ENCODE results near the gene PARVB. TPM values are rescaled to one million over a fixed set of nuclear protein-coding genes. Genes with fewer than 3 reads are reported as not detected.
A peak's percentile ranks its signal among the peaks of the same experiment; 100 is the strongest.

The PARVB gene
- total RNA-seq, 2 donors from 2014 or later, result 7.8 to 13.5 TPM

DNA sequence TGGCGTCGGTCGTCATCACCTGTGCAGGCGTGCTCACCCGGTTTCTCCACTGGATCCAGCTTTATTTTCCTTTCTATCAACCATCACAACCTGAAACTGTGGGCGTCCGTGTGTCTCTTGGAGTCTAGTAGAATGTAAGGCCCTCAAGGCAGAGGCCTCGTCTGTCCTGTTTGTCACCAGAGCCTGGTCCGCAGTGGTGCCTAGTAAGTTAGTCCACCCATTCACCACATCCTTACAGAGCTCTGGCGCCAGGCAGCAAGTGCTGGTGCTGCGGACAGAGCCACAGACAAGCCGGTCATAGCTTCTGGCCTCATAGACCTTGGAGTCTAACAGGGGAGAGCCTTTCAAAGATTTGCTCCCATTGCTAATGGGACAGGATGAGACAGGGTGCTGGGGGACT is 92.2 kb downstream of the PARVB start:
- intact Hi-C loops (cut with DNase I, micrococcal nuclease), result no loop called here
- no peak for DNase-seq
- no peak for ATAC-seq

DNA sequence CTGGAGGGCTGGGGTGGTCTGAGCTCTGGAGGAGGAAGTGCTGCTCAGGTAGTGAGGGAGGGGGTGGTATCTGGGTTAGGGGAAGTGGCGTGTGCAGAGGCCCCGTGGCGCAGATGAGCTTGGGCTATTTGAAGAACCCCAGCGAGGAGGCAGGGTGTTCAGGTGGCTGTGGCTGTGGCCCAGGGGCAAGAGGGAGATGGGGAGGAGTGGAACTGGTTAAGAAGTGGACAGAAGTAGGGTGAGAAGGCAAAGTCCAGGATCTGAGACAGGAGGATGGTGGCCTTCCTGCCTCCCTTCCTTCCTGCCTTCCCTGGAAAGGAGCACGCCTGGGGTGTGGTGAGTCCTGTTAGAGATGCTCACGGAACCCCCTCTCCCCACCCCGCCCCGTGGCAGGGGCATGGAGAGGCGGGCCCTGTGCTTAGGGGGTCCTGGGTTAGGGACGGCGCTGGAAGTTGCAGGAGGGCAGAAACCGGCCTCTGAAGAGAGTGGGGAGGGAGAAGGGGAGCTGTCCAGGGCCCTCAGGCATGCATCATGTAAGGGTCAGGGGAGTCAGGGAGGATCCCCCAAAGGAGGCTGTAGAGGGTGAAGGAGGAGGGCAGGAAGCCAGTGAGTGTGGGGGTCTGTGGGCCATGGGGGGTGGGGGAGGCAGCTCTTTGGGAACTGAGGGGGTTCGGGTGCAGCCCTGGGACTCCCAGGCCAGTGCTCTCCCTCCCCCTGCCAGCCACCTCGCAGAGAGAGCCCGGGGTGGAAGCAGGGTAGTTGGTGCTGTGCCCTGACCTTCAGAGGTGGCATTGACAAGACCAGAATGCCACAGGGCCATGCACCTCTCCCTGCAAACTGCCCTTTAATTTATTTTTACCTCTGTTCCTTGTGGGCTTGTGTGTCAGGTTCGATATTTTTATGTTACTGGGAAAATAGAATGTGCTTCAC is 92.9 kb downstream of the PARVB start:
- ATAC-seq (no peak), DNase-seq (no peak)
- intact Hi-C loops (cut with DNase I, micrococcal nuclease), result no loop called here

GRCh38 chr22:44117746-44118145 is 93.6 kb downstream of the PARVB start:
- DNase-seq, result no peak
- no peak for ATAC-seq
- intact Hi-C loops (cut with DNase I, micrococcal nuclease), result no loop called here

DNA sequence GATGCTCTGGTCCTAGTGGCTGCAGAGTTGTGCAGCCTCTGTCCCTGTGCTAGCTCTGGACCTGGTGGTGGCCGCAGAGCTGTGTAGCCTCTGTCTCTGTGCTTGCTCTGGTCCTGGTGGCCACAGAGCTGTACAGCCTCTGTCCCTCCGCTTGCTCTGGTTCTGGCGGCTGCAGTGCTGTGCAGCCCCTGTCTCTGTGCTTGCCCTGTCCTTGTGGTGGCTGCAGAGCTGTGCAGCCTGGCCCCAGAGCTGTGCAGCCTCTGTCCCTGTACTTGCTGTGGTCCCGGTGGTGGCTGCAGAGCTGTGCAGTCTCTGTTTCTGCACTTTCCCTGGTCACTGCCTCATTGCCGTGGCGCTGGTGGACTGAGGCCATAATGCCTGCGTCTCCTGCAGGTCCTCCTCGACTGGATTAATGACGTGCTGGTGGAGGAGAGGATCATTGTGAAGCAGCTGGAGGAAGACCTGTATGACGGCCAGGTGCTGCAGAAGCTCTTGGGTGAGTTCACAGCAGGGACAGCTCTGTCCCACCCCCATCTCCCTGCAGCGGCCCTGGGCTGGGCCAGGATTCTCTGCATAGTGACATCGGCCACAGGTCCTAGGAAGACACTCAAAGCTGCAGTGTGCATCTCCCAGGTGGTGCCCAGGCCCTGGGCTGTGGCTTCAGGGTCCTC is 94.7 kb downstream of the PARVB start:
- DNase-seq (no peak), ATAC-seq (no peak)
- intact Hi-C loops (cut with DNase I, micrococcal nuclease), result no loop called here

DNA sequence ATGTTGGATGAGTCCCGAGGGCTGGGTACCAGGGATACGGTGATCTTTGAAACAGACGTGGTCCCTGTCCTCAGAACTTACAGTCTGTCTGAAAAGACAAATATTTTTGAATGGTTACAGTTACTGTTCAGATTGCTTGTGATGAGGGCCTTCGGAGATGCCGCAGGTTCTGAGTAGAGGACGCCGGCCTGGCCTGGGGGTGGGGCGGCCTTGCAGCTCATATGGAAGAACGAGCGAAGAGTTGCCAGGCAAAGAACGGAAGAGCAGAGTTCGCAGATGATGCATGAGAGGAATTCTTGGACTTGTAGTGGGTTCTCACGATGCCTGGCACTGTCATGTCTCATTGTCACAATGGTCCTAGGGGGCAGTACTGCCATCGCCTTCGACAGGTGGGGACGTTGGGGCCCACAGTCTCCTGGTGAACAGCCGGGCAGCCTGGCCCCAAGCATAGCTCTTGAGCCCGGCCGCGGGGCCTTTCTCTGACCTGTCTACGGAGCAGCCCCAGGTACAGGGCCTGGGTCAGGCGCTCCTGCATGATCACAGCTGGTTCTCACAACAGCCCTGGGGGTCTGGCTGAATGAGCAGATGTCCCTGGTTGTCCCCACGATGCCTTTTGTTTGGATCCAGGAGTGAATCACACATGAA is 95.7 kb downstream of the PARVB start:
- DNase-seq (no peak), ATAC-seq (no peak)
- intact Hi-C loops (cut with DNase I, micrococcal nuclease), result no loop called here

GRCh38 chr22:44120314-44120704 is 96.2 kb downstream of the PARVB start:
- no peak for ATAC-seq

DNA sequence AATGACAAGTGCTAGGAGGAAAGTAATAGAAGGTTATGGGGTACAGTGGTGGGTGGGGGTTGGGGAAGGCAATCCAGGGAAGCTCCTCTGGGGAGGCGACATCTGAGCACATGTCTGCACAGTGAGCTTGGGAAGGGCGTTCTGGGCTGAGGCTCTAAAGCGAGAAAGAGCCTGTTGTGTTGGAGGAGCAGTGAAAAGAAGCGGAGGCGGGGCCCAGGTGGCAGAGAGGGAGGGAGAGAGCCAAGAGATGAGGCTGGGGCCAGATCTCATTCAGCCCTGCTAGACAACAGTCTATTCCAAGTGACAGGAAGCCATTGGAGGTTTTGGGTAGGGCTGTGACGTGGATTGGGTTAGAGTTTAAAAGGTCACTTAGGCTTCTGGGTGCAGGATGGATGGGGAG is 101.3 kb downstream of the PARVB start:
- no peak for ATAC-seq
- no peak for DNase-seq
- intact Hi-C loops (cut with DNase I, micrococcal nuclease), result no loop called here

More at GRCh38 chr22:44120314-44120704, 96.2 kb downstream of the PARVB start:
- intact Hi-C loops (cut with DNase I, micrococcal nuclease), result no loop called here
- no peak for DNase-seq

- DNase-seq (no peak), ATAC-seq (no peak)
- intact Hi-C loops (cut with DNase I, micrococcal nuclease), result no loop called here
Measured at GRCh38 chr22:44126807-44127206, 102.7 kb downstream of the PARVB start.

DNA sequence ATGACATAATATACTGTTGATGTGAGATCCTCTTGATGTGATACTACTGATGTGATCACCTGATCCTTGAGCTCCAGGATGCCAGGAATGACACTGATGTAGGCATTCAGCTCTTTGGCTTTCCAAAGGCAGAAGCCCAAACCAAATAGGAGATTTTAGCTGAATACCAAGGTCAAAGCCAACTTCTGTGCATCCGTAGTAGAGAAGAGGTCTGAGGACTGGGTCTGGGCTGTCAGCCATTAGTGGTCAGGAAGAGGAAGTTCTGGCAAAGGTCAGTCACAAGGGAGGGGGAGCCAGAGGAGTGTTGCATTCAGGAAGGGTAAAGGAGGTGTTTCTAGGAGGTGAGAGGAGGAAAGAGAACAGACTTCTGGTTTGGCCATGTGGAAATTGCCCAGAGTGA is 103.3 kb downstream of the PARVB start:
- no peak for ATAC-seq
- no peak for DNase-seq
- intact Hi-C loops (cut with DNase I, micrococcal nuclease), result no loop called here

DNA sequence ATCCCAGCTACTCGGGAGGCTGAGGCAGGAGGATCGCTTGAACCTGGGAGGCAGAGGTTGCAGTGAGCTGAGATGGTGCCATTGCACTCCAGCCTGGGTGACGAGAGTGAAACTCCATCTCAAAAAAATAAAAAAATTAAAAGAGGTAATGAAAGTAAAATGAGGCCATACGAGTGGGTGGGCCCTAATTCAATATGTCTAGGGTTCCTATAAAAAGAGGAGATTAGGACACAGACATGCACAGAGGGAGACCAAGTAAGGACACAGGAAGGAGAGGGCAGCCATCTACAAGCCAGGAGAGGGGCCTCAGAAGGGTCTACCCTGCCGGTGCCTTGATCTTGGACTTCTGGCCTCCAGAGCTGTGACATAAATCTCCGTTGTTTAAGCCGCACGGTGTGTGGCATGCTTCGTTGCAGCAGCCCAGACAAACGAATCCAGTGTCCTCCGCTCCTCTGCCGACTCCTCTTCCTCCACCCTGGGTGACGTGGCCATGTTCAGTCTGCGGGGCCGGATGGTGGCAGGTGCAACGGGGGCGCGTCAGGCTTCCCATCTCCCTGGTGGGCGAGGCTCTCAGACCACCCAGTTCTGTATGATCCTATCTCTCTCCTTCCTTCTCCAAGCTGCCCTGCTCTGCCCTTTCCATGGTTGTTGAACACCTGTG is 105.0 kb downstream of the PARVB start:
- ATAC-seq, result no peak
- intact Hi-C loops (cut with DNase I, micrococcal nuclease), result no loop called here
- peak in 1 of 2 donors; percentile 14 for DNase-seq

DNA sequence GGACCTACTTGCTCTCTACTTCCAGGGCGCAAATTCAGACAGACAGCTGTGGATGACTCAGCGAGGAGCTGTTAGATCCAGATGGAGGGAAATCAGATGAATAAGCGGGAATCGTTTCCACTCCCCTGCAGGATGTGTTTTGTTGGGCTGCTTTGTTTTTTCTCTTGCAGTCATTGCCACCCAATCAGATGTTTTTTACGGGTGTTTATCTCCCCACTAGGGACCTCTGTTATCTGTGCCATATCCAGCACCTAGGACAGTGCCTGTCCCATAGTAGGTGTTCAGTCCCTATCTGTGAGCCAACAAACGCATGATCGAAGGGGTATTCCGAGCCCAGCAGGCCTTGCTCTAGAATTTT is 105.5 kb downstream of the PARVB start:
- no peak for DNase-seq
- intact Hi-C loops (cut with DNase I, micrococcal nuclease), result no loop called here
- ATAC-seq, result no peak

GRCh38 chr22:44130076-44130711 is 106.1 kb downstream of the PARVB start:
- DNase-seq (peak in 1 of 2 donors; percentile 21), ATAC-seq (no peak)

GRCh38 chr22:44131412-44131811 is 107.3 kb downstream of the PARVB start:
- ATAC-seq, result no peak
- intact Hi-C loops (cut with DNase I, micrococcal nuclease), result no loop called here
- peak in 1 of 2 donors; percentile 2 for DNase-seq

More at GRCh38 chr22:44130076-44130711, 106.1 kb downstream of the PARVB start:
- intact Hi-C loops (cut with DNase I, micrococcal nuclease), result no loop called here

GRCh38 chr22:44131989-44132685 is 108.0 kb downstream of the PARVB start:
- intact Hi-C loops (cut with DNase I, micrococcal nuclease), result no loop called here
- ATAC-seq, result no peak
- peak in 1 of 2 donors; percentile 4 for DNase-seq

- intact Hi-C loops (cut with DNase I, micrococcal nuclease), result no loop called here
- DNase-seq (peak in 1 of 2 donors; percentile 2), ATAC-seq (no peak)
Measured at GRCh38 chr22:44132724-44133123, 108.6 kb downstream of the PARVB start.

DNA sequence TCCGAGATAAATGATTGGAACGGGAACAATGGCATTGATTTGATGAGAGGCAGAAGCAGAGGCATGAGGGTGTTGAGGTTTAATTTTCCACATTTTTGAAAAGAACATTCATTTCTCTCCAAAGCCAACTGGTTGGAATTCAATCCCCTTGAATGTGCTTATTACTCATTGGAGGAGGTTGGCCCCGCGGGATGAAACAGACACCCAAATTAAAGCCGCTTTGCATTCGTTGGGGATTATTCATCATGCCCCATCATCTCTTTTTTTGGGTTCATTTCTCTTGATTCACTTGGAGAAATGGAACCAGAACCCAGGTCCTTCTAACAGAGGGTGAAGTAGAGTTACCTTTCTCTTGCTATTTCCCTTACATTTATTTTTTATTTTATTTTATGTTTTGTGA is 109.1 kb downstream of the PARVB start:
- intact Hi-C loops (cut with DNase I, micrococcal nuclease), result no loop called here
- ATAC-seq (no peak), DNase-seq (no peak)

DNA sequence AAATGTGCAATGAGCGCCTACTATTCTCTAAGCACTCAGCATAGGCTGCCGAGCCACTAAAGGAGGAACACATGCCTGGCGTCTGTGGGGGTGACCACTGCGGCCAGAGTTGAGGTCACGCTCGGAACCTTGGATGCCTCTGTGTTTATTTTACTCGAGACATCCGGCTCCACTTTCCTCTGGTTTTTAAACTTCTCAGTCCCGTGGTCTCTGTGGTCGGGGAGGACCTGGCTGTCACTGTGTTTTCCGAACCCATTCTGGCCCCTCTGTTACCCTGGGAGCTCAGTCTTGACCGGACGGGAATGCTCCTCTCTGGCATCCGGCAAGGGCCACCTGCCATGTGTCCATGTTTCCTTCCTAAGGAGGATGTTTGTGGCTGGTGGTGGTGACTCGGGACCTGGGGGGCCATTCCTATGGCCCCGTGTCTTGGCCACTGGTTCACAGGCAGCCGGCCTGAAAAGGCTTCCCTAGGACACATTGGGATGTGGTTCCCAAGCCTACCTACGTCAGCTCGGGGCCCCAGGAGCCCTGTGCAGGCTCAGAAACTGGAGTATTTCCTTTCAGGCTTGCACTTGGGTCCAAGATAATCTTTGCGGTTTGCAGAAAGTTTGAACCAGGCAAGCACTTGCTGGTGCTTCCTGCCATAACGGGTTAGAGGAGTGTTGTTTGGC is 109.9 kb downstream of the PARVB start:
- intact Hi-C loops (cut with DNase I, micrococcal nuclease), result no loop called here
- DNase-seq, result peak in 1 of 2 donors; percentile 25
- ATAC-seq, result no peak

GRCh38 chr22:44136112-44136511 is 112.0 kb downstream of the PARVB start:
- ATAC-seq (no peak), DNase-seq (peak in 1 of 2 donors; percentile 5)
- intact Hi-C loops (cut with DNase I, micrococcal nuclease), result no loop called here

Measured in left colon (tissue), 2 donors.